ENCODE measurements around the gene CLASRP.
A peak's percentile ranks its signal among the peaks of the same experiment; 100 is the strongest.

CLASRP gene

DNA sequence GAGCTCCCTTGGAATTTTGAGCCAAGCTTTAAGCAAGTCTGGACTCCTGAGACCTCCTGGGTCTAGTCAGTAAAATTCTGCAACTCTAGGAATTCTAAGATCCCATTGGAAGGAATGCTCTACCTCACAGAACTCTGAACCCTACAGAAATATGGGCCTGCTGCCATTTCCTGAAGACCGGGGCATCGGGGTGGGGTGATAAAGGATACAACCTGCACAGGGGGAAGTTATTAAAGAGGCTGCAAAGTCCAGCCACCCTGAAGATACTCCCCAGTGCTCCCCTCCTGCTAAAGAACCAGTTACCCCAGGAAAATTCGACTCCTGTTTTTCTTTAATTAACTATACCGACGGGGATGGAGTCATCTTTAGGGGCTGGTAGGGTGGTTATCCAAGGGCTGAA lies 51.8 kb downstream of the CLASRP start:
- TF ChIP-seq, protein P1, sequence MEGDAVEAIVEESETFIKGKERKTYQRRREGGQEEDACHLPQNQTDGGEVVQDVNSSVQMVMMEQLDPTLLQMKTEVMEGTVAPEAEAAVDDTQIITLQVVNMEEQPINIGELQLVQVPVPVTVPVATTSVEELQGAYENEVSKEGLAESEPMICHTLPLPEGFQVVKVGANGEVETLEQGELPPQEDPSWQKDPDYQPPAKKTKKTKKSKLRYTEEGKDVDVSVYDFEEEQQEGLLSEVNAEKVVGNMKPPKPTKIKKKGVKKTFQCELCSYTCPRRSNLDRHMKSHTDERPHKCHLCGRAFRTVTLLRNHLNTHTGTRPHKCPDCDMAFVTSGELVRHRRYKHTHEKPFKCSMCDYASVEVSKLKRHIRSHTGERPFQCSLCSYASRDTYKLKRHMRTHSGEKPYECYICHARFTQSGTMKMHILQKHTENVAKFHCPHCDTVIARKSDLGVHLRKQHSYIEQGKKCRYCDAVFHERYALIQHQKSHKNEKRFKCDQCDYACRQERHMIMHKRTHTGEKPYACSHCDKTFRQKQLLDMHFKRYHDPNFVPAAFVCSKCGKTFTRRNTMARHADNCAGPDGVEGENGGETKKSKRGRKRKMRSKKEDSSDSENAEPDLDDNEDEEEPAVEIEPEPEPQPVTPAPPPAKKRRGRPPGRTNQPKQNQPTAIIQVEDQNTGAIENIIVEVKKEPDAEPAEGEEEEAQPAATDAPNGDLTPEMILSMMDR (IDR thresholded peaks at IDR 0.05; ENCODE audit: low read depth, low read length) = no peak
- H3K4me3 ChIP-seq (ENCODE audit: low read depth, low read length) = no peak overlapping the region

DNA sequence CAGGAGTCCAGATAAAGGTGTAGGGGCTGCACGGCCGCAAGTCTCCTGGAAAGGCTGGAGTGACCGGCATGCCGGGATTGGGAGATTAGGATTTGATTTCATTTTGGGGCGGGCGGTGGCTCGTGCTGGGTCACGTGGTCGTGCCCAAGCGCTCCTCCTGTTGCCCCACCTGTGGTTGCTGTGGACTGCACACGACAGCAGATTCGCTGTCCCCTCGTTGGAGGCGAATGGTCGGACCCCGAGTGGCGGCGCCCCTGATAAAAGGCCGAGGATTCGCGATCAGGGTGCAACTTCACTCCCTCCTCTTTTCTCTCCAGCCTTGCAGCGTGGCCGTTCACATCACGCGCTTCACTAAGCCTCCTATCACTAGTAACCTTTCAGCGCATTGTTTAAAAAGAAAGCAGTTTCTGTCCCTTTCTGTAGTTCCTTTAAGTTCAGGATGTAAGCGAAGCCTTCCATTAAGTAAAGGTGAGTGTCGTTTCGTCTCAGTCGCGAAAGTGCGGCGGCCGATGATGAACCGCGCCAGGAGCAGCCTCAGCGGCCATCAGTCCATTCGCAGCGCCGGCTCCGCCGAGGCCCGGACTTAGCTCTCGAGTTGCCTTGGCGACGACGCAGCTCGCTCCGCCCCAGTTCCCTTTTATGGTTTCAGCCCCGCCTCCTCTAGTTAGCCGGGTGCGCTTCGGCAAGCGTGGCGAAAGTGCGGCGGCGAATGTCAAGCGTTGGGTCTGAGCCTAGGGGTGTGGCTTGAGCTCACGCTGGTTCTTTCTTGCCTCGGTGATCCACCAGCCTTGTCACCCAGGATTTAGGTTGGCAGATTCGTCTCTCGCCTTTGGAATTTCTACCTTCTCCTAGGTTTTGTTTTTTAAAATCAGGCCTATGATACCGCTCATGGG lies 52.4 kb downstream of the CLASRP start:
- TF ChIP-seq, protein P1 (IDR thresholded peaks at IDR 0.05; ENCODE audit: low read depth, low read length) = no peak
- peak overlapping the region; percentile 99 for H3K4me3 ChIP-seq (ENCODE audit: low read depth, low read length)

DNA sequence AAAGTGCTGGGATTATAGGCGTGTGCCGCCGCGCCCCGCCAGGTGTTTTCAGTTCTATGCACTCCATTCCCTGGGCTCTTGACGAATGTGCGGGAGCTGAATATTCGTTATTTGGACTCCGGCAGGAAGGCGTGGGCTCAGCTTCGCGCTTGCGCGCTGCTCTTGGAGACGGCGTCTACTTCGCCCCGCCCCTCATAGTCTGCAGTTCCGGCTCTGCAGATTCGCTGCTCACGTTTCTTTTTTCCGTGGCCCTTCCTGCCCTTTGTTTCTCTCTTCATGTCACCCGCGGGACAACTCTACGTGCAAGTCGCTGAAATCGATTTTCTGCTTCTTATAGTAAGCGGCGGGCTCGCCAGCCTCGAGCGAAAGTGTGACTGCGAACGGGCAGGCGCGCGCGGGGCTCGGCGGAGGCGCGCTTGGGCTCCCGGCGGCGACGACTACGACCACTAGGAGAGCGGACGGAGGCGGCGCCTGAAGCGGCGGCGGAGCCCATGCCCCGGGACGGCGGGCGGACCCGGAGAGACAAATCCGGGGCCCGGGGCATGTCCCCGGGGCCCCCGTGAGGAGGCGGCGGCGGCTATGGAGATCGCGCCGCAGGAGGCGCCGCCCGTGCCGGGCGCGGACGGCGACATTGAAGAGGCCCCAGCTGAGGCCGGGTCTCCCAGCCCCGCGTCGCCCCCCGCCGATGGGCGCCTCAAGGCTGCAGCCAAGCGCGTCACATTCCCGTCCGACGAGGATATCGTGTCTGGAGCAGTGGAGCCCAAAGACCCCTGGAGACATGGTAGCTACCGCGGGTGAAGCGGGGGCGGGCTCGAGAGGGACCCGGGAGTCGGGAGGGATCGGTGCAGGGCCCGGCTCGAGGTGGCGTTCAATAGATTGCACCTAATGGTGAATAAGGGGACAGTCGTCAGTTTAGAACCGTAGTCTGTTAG lies 54.2 kb downstream of the CLASRP start, which contains the start of gene PPP1R37:
Gene PPP1R37, plus strand, starts transcription at position 433 of the 932 bp plus-strand sequence. Its CDS starts 147 bp downstream, at position 580.
- TF ChIP-seq, protein P1 (IDR thresholded peaks at IDR 0.05; ENCODE audit: low read depth, low read length) = no peak
- H3K4me3 ChIP-seq (ENCODE audit: low read depth, low read length) = peak within 1 kb of the TSS; percentile 99

DNA sequence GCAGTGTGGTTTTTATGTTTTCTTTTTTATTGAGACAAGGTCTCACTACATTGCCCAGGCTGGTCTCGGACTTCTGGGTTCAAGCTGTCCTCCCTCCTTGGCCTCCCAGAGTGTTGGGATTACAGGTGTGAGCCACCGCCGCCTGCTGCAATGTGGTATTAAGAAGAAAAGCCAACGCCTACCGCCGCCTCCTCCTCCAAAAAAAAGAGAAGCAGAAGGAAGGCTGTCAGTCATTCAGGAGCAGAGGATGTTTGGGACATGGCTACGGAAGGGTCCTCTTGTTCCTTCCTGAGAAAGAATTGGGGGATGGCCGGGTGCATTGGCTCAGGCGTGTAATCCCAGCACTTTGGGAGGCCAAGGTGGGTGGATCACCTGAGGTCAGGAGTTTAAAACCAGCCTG lies 55.3 kb downstream of the CLASRP start:
- TF ChIP-seq, protein P1 (IDR thresholded peaks at IDR 0.05; ENCODE audit: low read depth, low read length) = no peak
- peak overlapping the region; percentile 99 for H3K4me3 ChIP-seq (ENCODE audit: low read depth, low read length)

DNA sequence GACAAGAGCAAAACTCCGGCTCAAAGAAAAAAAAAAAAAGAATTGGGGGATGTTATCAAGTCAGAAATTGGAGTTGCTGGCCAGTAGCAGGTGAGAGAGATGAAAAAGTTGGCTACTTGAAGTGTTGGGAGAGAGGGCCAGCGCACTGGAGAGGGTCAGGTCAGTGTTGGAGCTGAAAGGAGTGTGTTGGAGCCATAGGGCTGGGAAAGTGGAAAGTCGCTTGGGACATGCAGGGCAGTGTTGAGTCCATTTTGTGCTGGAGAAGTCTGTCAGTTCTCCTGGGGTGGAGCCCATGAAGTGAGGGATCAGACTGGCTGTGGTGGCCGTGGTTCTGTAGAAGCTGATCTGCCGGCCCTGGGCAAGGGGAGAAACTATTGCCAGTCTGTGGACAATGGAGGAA lies 55.9 kb downstream of the CLASRP start:
- no peak overlapping the region; the same call in 1 of the 2 replicates for H3K4me3 ChIP-seq (ENCODE audit: low read depth, low read length)
- TF ChIP-seq, protein P1 (IDR thresholded peaks at IDR 0.05; ENCODE audit: low read depth, low read length) = no peak

DNA sequence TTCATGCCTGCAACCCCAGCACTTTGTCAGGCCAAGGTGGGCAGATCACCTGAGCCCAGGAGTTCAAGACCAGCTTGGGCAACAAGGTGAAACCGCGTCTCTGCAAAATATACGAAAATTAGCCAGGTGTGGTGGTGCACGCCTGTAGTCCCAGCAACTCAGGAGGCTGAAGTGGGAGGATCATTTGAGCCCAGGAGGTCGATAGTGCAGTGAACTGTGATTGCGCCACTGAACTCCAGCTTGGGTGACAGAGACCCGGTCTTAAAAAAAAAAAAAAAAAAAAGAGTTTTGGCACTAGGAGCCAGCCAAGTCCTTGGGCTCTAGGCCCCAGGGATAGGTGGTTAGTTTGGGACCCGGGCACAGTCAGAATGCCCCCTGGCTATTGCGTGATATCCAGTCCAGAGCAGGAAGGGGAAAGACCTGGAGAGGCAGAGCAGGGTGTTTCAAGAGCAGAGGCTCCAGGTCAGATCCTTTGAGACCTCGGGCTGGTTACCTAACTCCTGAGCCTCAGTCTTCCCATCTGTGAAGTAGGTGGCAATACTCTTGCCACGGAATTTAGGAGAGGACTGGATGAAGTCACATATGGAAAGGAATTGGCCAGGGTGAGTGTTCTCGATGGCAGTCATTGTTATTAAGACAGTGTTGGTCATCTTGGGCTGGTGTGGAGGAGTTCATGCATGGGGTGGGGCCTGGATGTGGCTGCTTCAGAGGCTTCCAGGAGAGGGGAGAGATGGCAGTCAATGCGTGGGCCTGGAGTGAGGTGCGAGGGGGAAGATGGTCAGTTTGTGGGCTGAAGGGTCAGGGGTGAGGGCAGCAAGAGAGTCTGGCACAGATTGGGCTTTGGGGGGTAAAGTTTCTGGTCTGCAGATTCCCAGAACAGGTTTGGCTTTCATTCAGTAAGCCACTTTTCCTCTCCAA lies 56.9 kb downstream of the CLASRP start:
- TF ChIP-seq, protein P1 (IDR thresholded peaks at IDR 0.05; ENCODE audit: low read depth, low read length) = no peak

More for the DNA sequence above, 56.9 kb downstream of the CLASRP start:
- H3K4me3 ChIP-seq (ENCODE audit: low read depth, low read length) = no peak overlapping the region
